Astrocyte of the hippocampus (primary cell): ENCODE results near the gene BCAS3.

Experiments used
- DNase-seq: peaks from one replicate; pipeline ENCODE4 v3.0.0; 2011; ENCODE audit warnings: low read depth, low spot score

BCAS3 gene

GRCh38 chr17:61285526-61286320 lies 608.1 kb downstream of the BCAS3 start:
- peak; percentile 40 for DNase-seq

- DNase-seq, result no peak
Measured at GRCh38 chr17:61286449-61286848, 608.8 kb downstream of the BCAS3 start.

GRCh38 chr17:61289408-61290385 lies 612.0 kb downstream of the BCAS3 start:
- DNase-seq, result no peak

GRCh38 chr17:61291451-61292285 lies 614.0 kb downstream of the BCAS3 start:
- no peak for DNase-seq

- peak; percentile 29 for DNase-seq
Measured at GRCh38 chr17:61294286-61294685, 616.6 kb downstream of the BCAS3 start.

GRCh38 chr17:61294777-61295176 lies 617.1 kb downstream of the BCAS3 start:
- peak; percentile 65 for DNase-seq

- no peak for DNase-seq
Measured at GRCh38 chr17:61296058-61296457, 618.4 kb downstream of the BCAS3 start.

- DNase-seq, result no peak
Measured at GRCh38 chr17:61299517-61300513, 622.2 kb downstream of the BCAS3 start.

- peak; percentile 25 for DNase-seq
Measured at GRCh38 chr17:61302953-61303816, 625.5 kb downstream of the BCAS3 start.

- no peak for DNase-seq
Measured at GRCh38 chr17:61303817-61304096, 626.1 kb downstream of the BCAS3 start.

- no peak for DNase-seq
Measured at GRCh38 chr17:61305024-61305423, 627.4 kb downstream of the BCAS3 start.

GRCh38 chr17:61306003-61306402 lies 628.4 kb downstream of the BCAS3 start:
- no peak for DNase-seq

- DNase-seq, result peak; percentile 66
Measured at GRCh38 chr17:61307905-61308886, 630.5 kb downstream of the BCAS3 start.

- peak; percentile 75 for DNase-seq
Measured at GRCh38 chr17:61309362-61310256, 632.0 kb downstream of the BCAS3 start.

GRCh38 chr17:61310590-61310989 lies 632.9 kb downstream of the BCAS3 start:
- no peak for DNase-seq

- DNase-seq, result no peak
Measured at GRCh38 chr17:61312406-61313295, 635.0 kb downstream of the BCAS3 start.
